ENCODE data around the gene TMEM163. TPM values are rescaled to one million over a fixed set of nuclear protein-coding genes. Genes with fewer than 3 reads are reported as not detected.

The TMEM163 gene
- total RNA-seq, 2 donors from 2014 or later = 0.14 to 2.5 TPM

DNA sequence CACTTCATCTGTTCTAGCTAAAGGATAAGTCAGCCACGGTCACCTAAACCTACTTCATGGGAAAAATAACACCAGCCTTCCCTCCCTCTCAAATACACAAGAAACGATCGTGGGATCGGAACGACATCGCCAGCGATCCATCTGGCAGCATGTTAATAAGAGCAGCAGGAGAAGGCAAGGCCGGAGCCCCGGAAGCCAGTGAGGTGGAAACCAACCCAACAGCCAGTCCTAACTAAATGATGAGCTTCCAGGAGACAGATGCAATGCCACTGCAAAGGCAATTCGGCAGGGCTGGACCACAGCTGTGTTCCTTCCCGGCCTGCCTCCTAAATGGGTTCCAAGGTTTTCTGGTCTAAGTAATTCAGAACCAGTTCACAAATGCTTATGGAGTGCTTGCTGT is 117.5 kb downstream of the TMEM163 start:
- ATAC-seq (ENCODE audit: insufficient number of reproducible peaks, low FRiP score, low read depth) = no peak

GRCh38 chr2:134600208-134600607 is 118.6 kb downstream of the TMEM163 start:
- no peaks in the 10 kb centered on the region for H3K9me3 ChIP-seq
- no peaks in the 10 kb centered on the region for H3K4me1 ChIP-seq (ENCODE audit: control insufficient read depth in 1 of 2, low read depth in 2 of 2)
- H3K27me3 ChIP-seq (replicated peaks; ENCODE audit: insufficient read depth) = no peaks in the 10 kb centered on the region
- no peak overlapping the region for H3K27ac ChIP-seq
- ATAC-seq (ENCODE audit: insufficient number of reproducible peaks, low FRiP score, low read depth) (no peak), DNase-seq (ENCODE audit: low spot score) (no peak)
- H3K4me3 ChIP-seq = no peak overlapping the region
- TF ChIP-seq CTCF (IDR thresholded peaks at IDR 0.05) = no peak
- H3K36me3 ChIP-seq = no peaks in the 10 kb centered on the region

More for the DNA sequence above, 117.5 kb downstream of the TMEM163 start:
- Histone ChIP-seq H3K36me3 (no peaks in the 10 kb centered on the region), H3K27me3 (replicated peaks; ENCODE audit: insufficient read depth) (no peaks in the 10 kb centered on the region), H3K4me1 (ENCODE audit: control insufficient read depth in 1 of 2, low read depth in 2 of 2) (no peaks in the 10 kb centered on the region), H3K9me3 (no peaks in the 10 kb centered on the region), H3K27ac (no peak overlapping the region), H3K4me3 (no peak overlapping the region)
- TF ChIP-seq CTCF (IDR thresholded peaks at IDR 0.05) = no peak
- DNase-seq (ENCODE audit: low spot score) = no peak

- no peak for ATAC-seq (ENCODE audit: insufficient number of reproducible peaks, low FRiP score, low read depth)
Measured at GRCh38 chr2:134599236-134599635, 119.6 kb downstream of the TMEM163 start.

GRCh38 chr2:134594399-134594798 is 124.4 kb downstream of the TMEM163 start:
- ATAC-seq (ENCODE audit: insufficient number of reproducible peaks, low FRiP score, low read depth) = no peak
- no peak for TF ChIP-seq CTCF (IDR thresholded peaks at IDR 0.05)
- H3K4me1 ChIP-seq (ENCODE audit: control insufficient read depth in 1 of 2, low read depth in 2 of 2) = no peaks in the 10 kb centered on the region
- no peaks in the 10 kb centered on the region for H3K36me3 ChIP-seq
- DNase-seq (ENCODE audit: low spot score) = no peak
- no peaks in the 10 kb centered on the region for H3K27me3 ChIP-seq (replicated peaks; ENCODE audit: insufficient read depth)
- no peak overlapping the region for H3K4me3 ChIP-seq
- H3K27ac ChIP-seq = no peak overlapping the region
- peaks cover 5% of the 10 kb centered on the region for H3K9me3 ChIP-seq

More at GRCh38 chr2:134599236-134599635, 119.6 kb downstream of the TMEM163 start:
- no peaks in the 10 kb centered on the region for H3K9me3 ChIP-seq
- H3K36me3 ChIP-seq = no peaks in the 10 kb centered on the region
- H3K27ac ChIP-seq = no peak overlapping the region
- no peaks in the 10 kb centered on the region for H3K27me3 ChIP-seq (replicated peaks; ENCODE audit: insufficient read depth)
- no peak overlapping the region for H3K4me3 ChIP-seq
- DNase-seq (ENCODE audit: low spot score) = no peak
- no peaks in the 10 kb centered on the region for H3K4me1 ChIP-seq (ENCODE audit: control insufficient read depth in 1 of 2, low read depth in 2 of 2)
- TF ChIP-seq CTCF (IDR thresholded peaks at IDR 0.05) = no peak

GRCh38 chr2:134593519-134593918 is 125.3 kb downstream of the TMEM163 start:
- no peak overlapping the region for H3K4me3 ChIP-seq
- no peak for DNase-seq (ENCODE audit: low spot score)
- TF ChIP-seq CTCF (IDR thresholded peaks at IDR 0.05) = no peak
- ATAC-seq (ENCODE audit: insufficient number of reproducible peaks, low FRiP score, low read depth) = no peak
- H3K27me3 ChIP-seq (replicated peaks; ENCODE audit: insufficient read depth) = no peaks in the 10 kb centered on the region
- no peaks in the 10 kb centered on the region for H3K4me1 ChIP-seq (ENCODE audit: control insufficient read depth in 1 of 2, low read depth in 2 of 2)
- H3K27ac ChIP-seq = no peak overlapping the region
- H3K36me3 ChIP-seq = no peaks in the 10 kb centered on the region
- peaks cover 5% of the 10 kb centered on the region for H3K9me3 ChIP-seq

Measured in thoracic aorta (tissue), 2 donors.